DMS114 treated with DMSO at 0.1 percent for 48 hours (cell line): Measurements from ENCODE around the gene TBC1D22A.

Experiments used
- DNase-seq: peaks from one replicate; lab custom pipeline; 2025; ENCODE audit not compliant: unreplicated experiment; lab: John Stamatoyannopoulos, UW

TBC1D22A gene

GRCh38 chr22:46794491-46794890 lies 32.0 kb downstream of the TBC1D22A start:
- DNase-seq = no peak

DNA sequence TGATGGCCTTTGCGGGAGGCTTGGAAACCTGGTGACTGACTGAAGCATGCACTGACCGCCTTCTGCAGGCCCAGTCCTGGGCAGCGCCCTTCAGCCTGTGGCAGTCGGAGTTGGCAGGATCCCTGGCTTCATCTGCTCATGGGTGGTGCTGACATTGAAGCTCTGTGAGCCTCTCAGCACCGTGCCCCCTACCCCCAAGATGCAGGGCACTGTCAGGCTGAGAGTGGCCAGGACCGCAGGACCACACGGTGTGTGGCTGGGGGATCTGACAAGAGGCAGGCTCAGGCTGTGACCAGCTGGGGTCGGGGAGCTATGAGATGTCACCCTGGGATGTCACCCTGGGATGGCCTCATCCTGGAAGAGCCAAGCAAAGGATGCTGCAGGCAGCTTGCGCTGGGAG lies 32.7 kb downstream of the TBC1D22A start:
- no peak for DNase-seq

DNA sequence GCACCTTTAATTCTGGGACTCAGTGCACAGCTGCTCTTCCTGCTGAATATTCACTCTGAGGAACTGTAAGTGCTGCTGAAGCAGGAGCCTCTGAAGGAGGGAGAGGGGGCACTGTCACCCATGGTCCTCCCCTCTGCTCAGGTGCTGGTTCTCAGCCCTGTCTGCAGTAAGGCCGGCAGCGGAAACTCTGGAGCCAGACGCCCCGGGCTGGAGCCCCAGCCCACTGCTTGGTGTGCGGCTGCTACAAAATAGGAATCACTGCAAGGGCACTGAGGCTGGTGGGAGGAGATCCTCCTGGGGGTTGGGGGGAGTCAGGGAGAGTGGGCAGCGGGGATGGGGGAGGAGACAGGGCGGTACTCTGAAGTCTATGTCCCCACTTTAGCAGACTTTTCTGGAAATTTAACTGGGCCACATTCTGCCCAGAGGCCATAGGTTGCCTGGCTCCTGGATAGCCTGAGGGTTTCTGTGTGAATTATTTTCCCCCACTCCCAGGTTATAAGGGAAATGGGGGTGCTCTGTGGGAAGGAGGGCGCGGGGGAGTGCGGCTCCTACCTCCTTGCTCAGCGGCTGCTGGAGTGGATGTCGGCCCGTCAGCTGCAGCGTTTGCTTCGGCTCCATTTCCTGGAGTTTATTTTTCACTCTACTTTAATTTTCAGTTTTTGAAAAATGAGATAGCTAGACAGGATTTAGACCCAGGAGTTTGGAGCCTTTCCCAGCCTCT lies 33.6 kb downstream of the TBC1D22A start:
- DNase-seq = no peak

- DNase-seq = no peak
Observed at GRCh38 chr22:46796566-46797195, 34.2 kb downstream of the TBC1D22A start.

DNA sequence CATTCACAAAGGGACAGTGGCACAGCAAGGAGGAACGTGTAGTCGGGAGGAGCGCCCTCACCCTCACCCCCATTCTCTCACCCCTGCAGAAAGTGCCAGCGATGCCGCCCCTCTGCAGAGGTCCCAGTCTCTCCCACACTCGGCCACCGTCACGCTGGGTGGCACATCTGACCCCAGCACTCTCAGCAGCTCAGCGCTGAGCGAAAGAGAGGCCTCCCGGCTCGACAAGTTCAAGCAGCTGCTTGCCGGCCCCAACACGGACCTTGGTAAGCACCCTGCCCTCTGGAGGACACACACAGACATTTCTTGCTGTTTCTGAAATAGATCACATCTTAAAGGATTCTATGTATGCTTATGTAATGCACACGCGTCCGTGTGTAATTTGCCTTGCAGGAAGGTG lies 34.9 kb downstream of the TBC1D22A start:
- DNase-seq = peak; percentile 39

DNA sequence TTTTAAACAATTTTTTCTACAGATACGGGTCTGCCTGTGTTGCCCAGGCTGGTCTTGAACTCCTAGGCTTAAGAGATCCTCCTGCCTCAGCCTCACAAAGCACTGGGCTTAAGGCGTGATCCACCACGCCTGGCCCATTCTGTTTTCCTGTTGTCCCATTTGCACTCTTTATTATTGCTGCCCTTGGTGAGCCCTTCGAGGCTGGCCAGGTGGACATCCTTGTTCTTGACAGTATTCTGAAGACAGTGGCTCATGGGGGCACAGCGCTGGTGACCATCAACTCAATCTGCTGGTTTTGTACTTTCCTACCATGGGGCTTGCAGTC lies 35.6 kb downstream of the TBC1D22A start:
- no peak for DNase-seq

DNA sequence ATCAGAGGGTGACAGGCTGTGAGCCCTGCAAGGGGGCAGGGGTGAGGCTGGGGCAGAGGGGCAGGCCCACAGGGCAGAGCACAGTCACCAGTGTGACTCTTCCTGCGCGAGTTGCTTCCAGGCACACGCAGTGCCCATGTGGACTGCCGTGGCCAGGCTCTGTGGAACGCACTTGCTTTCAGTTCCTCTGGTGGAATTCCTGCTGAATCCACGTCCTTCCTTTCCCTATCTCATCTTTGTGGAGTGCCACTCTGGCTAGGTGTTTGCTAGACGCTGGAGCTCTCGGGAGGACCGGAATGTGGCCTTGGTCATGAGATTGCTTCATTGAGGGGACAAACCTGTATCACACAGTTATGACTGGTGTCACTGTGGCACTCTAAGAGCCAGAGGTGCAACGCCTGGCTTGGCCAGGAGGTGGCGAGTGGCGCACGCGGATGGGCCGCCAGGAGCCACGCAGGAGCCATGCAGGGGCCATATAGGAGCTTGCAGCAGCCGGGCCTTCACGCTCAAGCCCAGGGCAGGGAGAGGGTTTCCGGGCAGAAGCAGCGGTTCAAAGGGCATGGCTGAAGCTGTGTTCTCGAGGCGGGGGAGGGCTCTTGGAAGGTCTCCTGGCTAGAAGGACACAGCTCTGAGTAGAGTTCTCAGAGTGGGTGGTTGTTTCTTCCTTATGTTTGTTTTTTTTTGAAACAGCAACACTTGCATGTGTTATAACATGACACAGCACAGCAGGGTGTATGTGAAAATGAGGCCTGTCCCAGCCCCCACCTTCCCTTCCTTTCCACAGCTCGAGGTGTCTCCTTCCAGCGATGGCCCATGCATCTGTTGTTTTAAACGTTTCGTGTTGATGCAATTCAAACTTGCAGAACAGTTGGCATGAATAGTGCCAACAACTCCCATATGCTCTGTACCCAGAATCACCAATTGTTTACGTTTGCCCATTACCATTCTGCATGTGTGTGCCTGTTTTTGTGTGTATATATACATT lies 36.2 kb downstream of the TBC1D22A start:
- DNase-seq = peak; percentile 28

DNA sequence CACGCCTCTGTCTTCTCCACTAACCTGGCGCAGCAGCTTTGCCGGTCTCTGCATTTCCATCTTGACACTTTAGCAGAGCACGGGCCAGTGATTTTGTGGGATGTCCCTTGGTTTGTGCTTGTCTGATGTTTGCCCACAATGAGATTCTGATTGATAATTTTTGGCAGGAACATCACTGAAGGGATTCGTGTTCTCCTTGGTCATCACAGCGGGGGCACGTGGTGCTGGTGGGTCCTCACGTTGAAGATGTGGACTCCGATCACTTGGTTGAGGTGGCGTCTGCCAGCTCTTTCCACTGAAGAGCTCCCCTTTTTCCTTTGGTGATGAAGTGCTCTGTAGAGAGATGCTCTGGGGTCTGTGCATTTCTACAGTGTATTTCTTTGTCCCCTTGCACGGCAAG lies 37.2 kb downstream of the TBC1D22A start:
- DNase-seq = no peak

GRCh38 chr22:46800102-46800857 lies 37.8 kb downstream of the TBC1D22A start:
- no peak for DNase-seq

GRCh38 chr22:46801331-46801811 lies 38.9 kb downstream of the TBC1D22A start:
- no peak for DNase-seq

DNA sequence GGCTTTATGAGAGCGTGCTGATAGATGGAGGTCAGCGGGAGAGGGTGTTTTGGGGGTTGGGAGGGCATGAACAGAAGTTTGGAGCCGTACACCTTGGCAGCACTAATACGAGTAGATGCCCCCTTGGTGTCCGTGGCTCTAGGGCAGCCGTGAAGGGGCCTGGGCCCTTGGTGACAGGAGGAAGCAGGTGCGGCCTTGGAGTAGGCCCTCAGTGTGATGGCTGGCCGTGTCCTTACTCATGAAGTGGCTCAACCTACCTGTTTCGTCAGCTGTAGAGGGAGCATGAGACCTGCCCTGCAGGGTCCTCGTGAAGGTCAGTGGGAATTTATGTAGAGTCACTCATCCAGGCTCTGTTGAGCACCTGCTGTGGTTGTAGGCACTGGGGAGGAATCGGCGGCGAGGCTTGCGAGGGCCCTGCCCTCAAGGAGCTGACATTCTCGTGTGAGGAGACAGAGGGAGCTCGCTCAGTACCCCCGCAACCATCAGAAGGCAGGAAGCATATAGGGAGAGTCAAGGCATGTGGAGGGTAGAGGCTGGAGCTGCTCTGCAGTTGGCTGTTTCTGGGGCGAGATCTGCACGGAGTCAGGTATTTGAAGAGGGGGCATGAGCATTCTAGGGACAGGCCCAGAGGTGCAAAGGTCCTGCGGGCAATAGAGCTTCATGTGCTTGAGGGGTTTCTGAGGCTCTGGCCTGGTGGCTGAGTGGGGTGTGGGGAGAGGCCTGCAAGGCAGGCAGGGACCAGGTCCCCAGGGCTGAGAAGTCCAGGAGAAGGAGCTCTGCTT lies 39.6 kb downstream of the TBC1D22A start:
- no peak for DNase-seq

GRCh38 chr22:46802608-46803027 lies 40.2 kb downstream of the TBC1D22A start:
- DNase-seq = no peak

- no peak for DNase-seq
Observed at GRCh38 chr22:46803031-46803880, 40.8 kb downstream of the TBC1D22A start.

- no peak for DNase-seq
Observed at GRCh38 chr22:46803936-46804335, 41.5 kb downstream of the TBC1D22A start.

GRCh38 chr22:46806794-46807193 lies 44.3 kb downstream of the TBC1D22A start:
- no peak for DNase-seq

GRCh38 chr22:46807458-46807857 lies 45.0 kb downstream of the TBC1D22A start:
- no peak for DNase-seq

DNA sequence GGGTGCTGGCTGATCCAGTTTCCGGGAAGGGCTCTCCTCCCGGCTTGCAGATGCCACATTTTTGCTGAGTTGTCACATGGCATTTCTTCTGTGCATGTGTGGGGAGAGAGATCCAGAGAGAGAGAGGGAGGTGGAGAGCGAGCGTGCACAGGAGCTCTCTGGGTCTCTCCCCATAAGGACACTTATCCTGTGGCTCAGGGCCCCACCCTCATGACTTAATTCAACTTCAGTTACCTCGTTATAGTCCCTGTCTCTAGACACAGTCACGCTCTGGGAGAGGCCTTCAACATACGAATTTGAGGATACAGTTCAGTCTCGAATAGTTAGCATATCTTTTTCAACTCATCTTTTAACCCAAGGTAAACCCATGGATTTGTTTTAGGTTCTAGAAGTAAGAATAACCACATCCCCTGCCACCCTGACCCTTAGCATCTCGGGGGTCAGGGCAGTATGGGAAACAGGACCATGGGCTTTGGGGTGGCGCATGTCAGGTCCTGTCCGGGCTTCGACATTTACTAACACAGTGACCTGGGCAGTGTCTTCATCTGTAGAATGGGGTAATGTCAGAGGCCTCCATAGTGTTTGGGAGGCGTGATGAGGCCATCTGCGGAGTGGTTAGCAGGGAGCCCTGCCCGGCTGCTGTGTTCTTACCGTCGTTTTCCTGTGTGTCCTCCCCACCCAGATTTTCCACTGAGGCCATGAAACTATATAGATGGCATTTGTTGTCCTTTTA lies 46.9 kb downstream of the TBC1D22A start:
- DNase-seq = no peak
